MM.1S (cell line): ENCODE measurements around the gene ITK.

Experiments
- DNase-seq: peaks from one replicate; pipeline ENCODE4 v3.0.0-alpha.2; 2015
- H2AFZ ChIP-seq: fragments of 300-600 bp; sonication (generic); 2 replicates; pipeline ENCODE4 v1.6.0; 2016; ENCODE audit warnings: antibody characterized with exemption, low read length
- H3F3A ChIP-seq: fragments of 300-600 bp; sonication (generic); 2 replicates; pipeline ENCODE4 v1.6.1; 2016; ENCODE audit warnings: mild to moderate bottlenecking, antibody characterized with exemption, low read length, moderate library complexity, mixed read lengths; ENCODE audit not compliant: insufficient read depth
- H3K27ac ChIP-seq: fragments of 300-600 bp; sonication (generic); 2 replicates; pipeline ENCODE4 v1.5.1; 2016; ENCODE audit warnings: mild to moderate bottlenecking, low read length
- H3K27me3 ChIP-seq: fragments of 300-600 bp; sonication (generic); replicated peaks from 2 replicates; pipeline ENCODE4 v1.6.0; 2016; ENCODE audit warnings: low read length; ENCODE audit not compliant: insufficient read depth
- H3K36me3 ChIP-seq: fragments of 300-600 bp; sonication (generic); replicated peaks from 2 replicates; pipeline ENCODE4 v1.6.1; 2016; ENCODE audit warnings: mild to moderate bottlenecking, low read length, mixed read lengths; ENCODE audit not compliant: insufficient read depth
- H3K4me1 ChIP-seq: fragments of 300-600 bp; sonication (generic); 2 replicates; pipeline ENCODE4 v1.6.1; 2016; ENCODE audit warnings: low read length, mixed read lengths
- H3K4me2 ChIP-seq: fragments of 300-600 bp; sonication (generic); 2 replicates; pipeline ENCODE4 v1.6.0; 2016; ENCODE audit warnings: low read depth, low read length
- H3K4me3 ChIP-seq: fragments of 300-600 bp; sonication (generic); 2 replicates; pipeline ENCODE4 v1.5.1; 2016; ENCODE audit warnings: low read length, mixed read lengths
- H3K79me2 ChIP-seq: fragments of 300-600 bp; sonication (generic); 2 replicates; pipeline ENCODE4 v1.6.1; 2016; ENCODE audit warnings: mixed run types, low read length, mixed read lengths
- H3K9ac ChIP-seq: fragments of 300-600 bp; sonication (generic); 2 replicates; pipeline ENCODE4 v1.6.1; 2016; ENCODE audit warnings: low read length, mixed read lengths
- H3K9me2 ChIP-seq: fragments of 300-600 bp; sonication (generic); replicated peaks from 2 replicates; pipeline ENCODE4 v1.6.1; 2016; ENCODE audit warnings: mild to moderate bottlenecking, low read length, mixed read lengths; ENCODE audit not compliant: insufficient read depth
- H3K9me3 ChIP-seq: fragments of 300-600 bp; sonication (generic); replicated peaks from 2 replicates; pipeline ENCODE4 v1.6.1; 2016; ENCODE audit warnings: mild to moderate bottlenecking, low read length, mixed read lengths; ENCODE audit not compliant: insufficient read depth
- H4K20me1 ChIP-seq: fragments of 300-600 bp; sonication (generic); 2 replicates; pipeline ENCODE4 v1.6.1; 2016; ENCODE audit warnings: mild to moderate bottlenecking, low read length, moderate library complexity, mixed read lengths; ENCODE audit not compliant: insufficient read depth
- EZH2 ChIP-seq: fragments of 300-600 bp; sonication (generic); optimal IDR thresholded peaks from 2 replicates; pipeline ENCODE3; 2017; ENCODE audit warnings: low read depth, mild to moderate bottlenecking, antibody characterized with exemption, low read length, mixed read lengths
- EZH2phosphoT487 ChIP-seq: fragments of 300-600 bp; sonication (generic); IDR thresholded peaks from 2 replicates; pipeline ENCODE4 v1.6.1; 2018; ENCODE audit warnings: antibody characterized with exemption, low read length
- TF ChIP-seq, protein P1 (sequence below): fragments of 300-600 bp; sonication (generic); IDR thresholded peaks from 2 replicates; pipeline ENCODE4 v1.5.1; 2016; ENCODE audit warnings: antibody characterized with exemption, low read length, mixed read lengths

ITK gene

DNA sequence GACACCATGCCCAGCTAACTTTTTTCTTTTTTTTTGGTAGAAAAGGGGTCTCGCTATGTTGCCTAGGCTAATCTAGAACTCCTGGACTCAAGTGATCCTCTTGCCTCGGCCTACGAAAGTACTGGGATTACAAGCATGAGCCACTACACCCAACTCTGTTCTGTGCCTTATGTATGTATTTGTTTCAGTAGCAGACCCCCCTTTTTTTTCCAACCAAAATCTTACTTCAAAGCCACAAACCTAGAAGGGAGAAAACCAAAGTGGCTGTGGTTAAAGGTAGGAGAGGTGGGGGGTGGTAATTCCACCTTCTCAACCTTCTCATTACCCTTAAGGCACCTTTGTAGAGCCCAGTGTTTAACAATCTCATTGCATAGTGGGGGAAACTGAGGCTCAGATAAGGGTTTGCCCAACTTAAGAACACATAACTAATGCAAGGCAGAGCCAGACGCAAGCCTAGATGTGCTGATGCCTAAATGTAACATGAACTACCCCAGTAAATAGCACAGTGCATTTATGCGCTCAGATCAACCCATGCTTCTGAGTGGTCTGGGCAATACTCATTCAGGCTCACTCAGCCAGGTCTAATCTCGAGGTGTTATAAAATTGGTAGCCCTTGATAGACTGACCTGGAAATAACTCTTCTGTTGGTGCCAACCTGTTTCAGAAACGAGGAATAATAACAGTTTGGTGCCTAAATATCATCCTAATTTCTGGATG is 33.0 kb downstream of the ITK start:
- Histone ChIP-seq H3K4me3 (no peak overlapping the region), H3K9ac (no peak overlapping the region), H2AFZ (no peak overlapping the region), H3F3A (no peaks in the 10 kb centered on the region), H3K27ac (no peak overlapping the region), H3K4me2 (no peak overlapping the region), H3K27me3 (no peaks in the 10 kb centered on the region), H3K9me2 (no peaks in the 10 kb centered on the region), H4K20me1 (no peaks in the 10 kb centered on the region), H3K79me2 (no peaks in the 10 kb centered on the region), H3K4me1 (no peaks in the 10 kb centered on the region), H3K36me3 (no peaks in the 10 kb centered on the region), H3K9me3 (no peaks in the 10 kb centered on the region)
- no peak for TF ChIP-seq EZH2phosphoT487
- TF ChIP-seq, protein P1, sequence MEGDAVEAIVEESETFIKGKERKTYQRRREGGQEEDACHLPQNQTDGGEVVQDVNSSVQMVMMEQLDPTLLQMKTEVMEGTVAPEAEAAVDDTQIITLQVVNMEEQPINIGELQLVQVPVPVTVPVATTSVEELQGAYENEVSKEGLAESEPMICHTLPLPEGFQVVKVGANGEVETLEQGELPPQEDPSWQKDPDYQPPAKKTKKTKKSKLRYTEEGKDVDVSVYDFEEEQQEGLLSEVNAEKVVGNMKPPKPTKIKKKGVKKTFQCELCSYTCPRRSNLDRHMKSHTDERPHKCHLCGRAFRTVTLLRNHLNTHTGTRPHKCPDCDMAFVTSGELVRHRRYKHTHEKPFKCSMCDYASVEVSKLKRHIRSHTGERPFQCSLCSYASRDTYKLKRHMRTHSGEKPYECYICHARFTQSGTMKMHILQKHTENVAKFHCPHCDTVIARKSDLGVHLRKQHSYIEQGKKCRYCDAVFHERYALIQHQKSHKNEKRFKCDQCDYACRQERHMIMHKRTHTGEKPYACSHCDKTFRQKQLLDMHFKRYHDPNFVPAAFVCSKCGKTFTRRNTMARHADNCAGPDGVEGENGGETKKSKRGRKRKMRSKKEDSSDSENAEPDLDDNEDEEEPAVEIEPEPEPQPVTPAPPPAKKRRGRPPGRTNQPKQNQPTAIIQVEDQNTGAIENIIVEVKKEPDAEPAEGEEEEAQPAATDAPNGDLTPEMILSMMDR: no peak
- no peak for TF ChIP-seq EZH2
- DNase-seq: no peak

DNA sequence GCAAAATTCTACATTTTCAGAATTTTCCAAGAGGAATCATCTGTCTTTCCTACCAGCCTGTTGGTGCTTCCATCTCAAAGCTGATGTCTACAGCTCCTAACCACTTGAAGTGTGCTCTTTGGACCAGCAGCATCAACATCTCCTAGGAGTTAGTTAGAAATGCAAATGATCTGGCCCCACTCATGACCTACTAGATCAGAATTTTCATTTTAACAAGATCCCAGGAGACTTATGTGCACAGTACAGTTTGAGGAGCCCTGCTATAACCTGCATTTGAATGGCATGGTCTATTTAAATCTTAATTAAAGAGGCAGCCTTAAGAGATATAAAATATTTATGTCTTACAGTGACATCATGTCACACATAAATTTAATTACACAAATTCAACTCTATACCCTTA is 33.8 kb downstream of the ITK start:
- Histone ChIP-seq H3K27me3 (no peaks in the 10 kb centered on the region), H4K20me1 (no peaks in the 10 kb centered on the region), H3K9ac (no peak overlapping the region), H3K79me2 (no peaks in the 10 kb centered on the region), H3K4me2 (no peak overlapping the region), H2AFZ (no peak overlapping the region), H3K36me3 (no peaks in the 10 kb centered on the region), H3K9me3 (no peaks in the 10 kb centered on the region), H3K9me2 (no peaks in the 10 kb centered on the region), H3K4me3 (no peak overlapping the region), H3K27ac (no peak overlapping the region), H3K4me1 (0 out of 2 replicates have a peak, but pooled peaks cover 3% of the 10 kb centered on the region), H3F3A (peaks cover 1% of the 10 kb centered on the region; the same call in 1 of the 2 replicates)
- no peak for TF ChIP-seq EZH2phosphoT487
- TF ChIP-seq, protein P1: no peak
- no peak for TF ChIP-seq EZH2
- DNase-seq: no peak

- Histone ChIP-seq H3K4me1 (peaks cover 9% of the 10 kb centered on the region; the same call in 1 of the 2 replicates), H3K27ac (no peak overlapping the region), H3K9ac (no peak overlapping the region)
Measured at GRCh38 chr5:157214861-157215513, 34.3 kb downstream of the ITK start.

More at GRCh38 chr5:157214861-157215513, 34.3 kb downstream of the ITK start:
- H3K79me2 ChIP-seq: no peaks in the 10 kb centered on the region
- TF ChIP-seq, protein P1: no peak
- no peak for TF ChIP-seq EZH2phosphoT487
- no peak for TF ChIP-seq EZH2
- no peak overlapping the region for H2AFZ ChIP-seq
- H3K4me2 ChIP-seq: no peak overlapping the region
- H3K27me3 ChIP-seq: no peaks in the 10 kb centered on the region
- no peaks in the 10 kb centered on the region for H4K20me1 ChIP-seq
- no peaks in the 10 kb centered on the region for H3K9me2 ChIP-seq
- no peaks in the 10 kb centered on the region for H3K36me3 ChIP-seq
- no peaks in the 10 kb centered on the region for H3K9me3 ChIP-seq
- H3F3A ChIP-seq: peaks cover 7% of the 10 kb centered on the region; the same call in 1 of the 2 replicates
- H3K4me3 ChIP-seq: no peak overlapping the region
- no peak for DNase-seq
